Measurements from ENCODE around the gene STARD10. TPM values are rescaled to one million over a fixed set of nuclear protein-coding genes. Genes with fewer than 3 reads are reported as not detected.
A peak's percentile ranks its signal among the peaks of the same experiment; 100 is the strongest.

STARD10 gene
- total and polyA plus RNA-seq, 9 of the 15 experiments (the other 6 are each of a cell fraction or from before 2014, with no cell fraction given), result 0.15 to 52.9 (median 32.3) TPM

GRCh38 chr11:72741429-72741833, 52.4 kb downstream of the STARD10 start (continued):
- no peak for TF ChIP-seq GMEB1 (CRISPR knock-in tag; IDR thresholded peaks at IDR 0.05)
- no peak for TF ChIP-seq BCL6 (CRISPR knock-in tag; IDR thresholded peaks at IDR 0.05)
- peak; percentile 75 for TF ChIP-seq L3MBTL2 (IDR thresholded peaks at IDR 0.05)
- 0 out of 2 replicates have a peak, but pooled peaks have one; percentile 11 for TF ChIP-seq MITF (IDR thresholded peaks at IDR 0.05)
- TF ChIP-seq ZBTB9 (CRISPR knock-in tag; IDR thresholded peaks at IDR 0.05), result 0 out of 2 replicates have a peak, but pooled peaks have one; percentile 47
- TF ChIP-seq CXXC5 (CRISPR knock-in tag; IDR thresholded peaks at IDR 0.05), result peak; percentile 42; the same call in 1 of the 2 replicates
- no peak for TF ChIP-seq PRPF4 (IDR thresholded peaks at IDR 0.05; ENCODE audit: insufficient read depth, low read depth, low read length, poor library complexity, severe bottlenecking)
- TF ChIP-seq ZBTB1 (CRISPR knock-in tag; IDR thresholded peaks at IDR 0.05; ENCODE audit: borderline replicate concordance, low read depth), result peak; percentile 22; the same call in 1 of the 2 replicates
- no peak for TF ChIP-seq HMGXB4 (CRISPR knock-in tag; IDR thresholded peaks at IDR 0.05)
- TF ChIP-seq ZNF395 (CRISPR knock-in tag; IDR thresholded peaks at IDR 0.05), result no peak
- TF ChIP-seq E2F6 (IDR thresholded peaks at IDR 0.05; ENCODE audit: borderline replicate concordance in 1 of 2, extremely low read depth in 1 of 2, insufficient read depth in 1 of 2, insufficient read length in 1 of 2, low read depth in 1 of 2, low read length in 1 of 2, poor library complexity in 1 of 2, severe bottlenecking in 1 of 2), result peak in 1 of 2 experiments; percentile 12
- TF ChIP-seq ZBTB2 (IDR thresholded peaks at IDR 0.05), result no peak
- peak; percentile 64; the same call in 1 of the 2 replicates for TF ChIP-seq TFAP4 (CRISPR knock-in tag; IDR thresholded peaks at IDR 0.05; ENCODE audit: borderline replicate concordance)

Data from K562 (cell line).